Ecto neural progenitor cell (in vitro differentiated cells): ENCODE data around the gene PRAF2.

Experiments
- DNase-seq: peaks from one replicate; pipeline ENCODE4 v3.0.0-alpha.2; 2018; ENCODE audit warnings: low spot score

Gene PRAF2

GRCh38 chrX:49041744-49042580 lies 31.8 kb downstream of the PRAF2 start:
- no peak for DNase-seq

GRCh38 chrX:49040376-49040955 lies 33.3 kb downstream of the PRAF2 start:
- no peak for DNase-seq

- DNase-seq, result peak; percentile 80
These were observed 34.0 kb downstream of the PRAF2 start for GRCh38 chrX:49039598-49040375.

- DNase-seq, result no peak
These were observed 35.8 kb downstream of the PRAF2 start for GRCh38 chrX:49037883-49038475.

GRCh38 chrX:49030283-49030682 lies 43.5 kb downstream of the PRAF2 start:
- DNase-seq, result no peak

- no peak for DNase-seq
These were observed 43.9 kb downstream of the PRAF2 start for GRCh38 chrX:49029876-49030275.
